Left lung (tissue), 10 donors: ENCODE data around the gene ADAMTSL5. TPM values are rescaled to one million over a fixed set of nuclear protein-coding genes. Genes with fewer than 3 reads are reported as not detected.

Source experiments
- ATAC-seq: fragments of 200-7000 bp; cut with Tn5 transposase; one replicate; pipeline ENCODE4 v1.9.1; 2020; ENCODE audit warnings: moderate library complexity
- DNase-seq, 4 donors: peaks; one replicate each; pipeline ENCODE4 v3.0.0-alpha.2; 2013 to 2020
- H3K27ac ChIP-seq, 2 donors: fragments of 200-600 bp; sonication (generic) in 1 of 2; one replicate each; pipeline versions ENCODE4 v1.5.0 to v1.8.0; 2020 to 2021
- H3K27me3 ChIP-seq, 2 donors: fragments of 200-600 bp; sonication (generic) in 1 of 2; one replicate each; pipeline versions ENCODE4 v1.5.0 to v1.8.0; 2020 to 2021
- H3K36me3 ChIP-seq, 2 donors: fragments of 200-600 bp; sonication (generic) in 1 of 2; one replicate each; pipeline versions ENCODE4 v1.5.0 to v1.8.0; 2020 to 2021
- H3K4me1 ChIP-seq, 2 donors: fragments of 200-600 bp; one replicate each; pipeline ENCODE4 v1.8.0; 2021
- H3K4me3 ChIP-seq, 2 donors: fragments of 200-600 bp; sonication (generic) in 1 of 2; one replicate each; pipeline versions ENCODE4 v1.5.0 to v1.8.0; 2020 to 2021; ENCODE audit warnings: mild to moderate bottlenecking in 1 of 2
- H3K9me3 ChIP-seq, 2 donors: fragments of 200-600 bp; sonication (generic) in 1 of 2; one replicate each; pipeline versions ENCODE4 v1.5.0 to v1.8.0; 2020 to 2021
- intact Hi-C, 2 donors: fragments of 100-400 bp; cut with DNase I; formaldehyde crosslinking; loops; one replicate each; pipeline versions ENCODE4 v1.11.2 to v1.14.2; 2022
- polyA plus RNA-seq, 6 donors: library from polyadenylated mRNA; unstranded; fragments of 120-200 nt; gene quantifications; one replicate each; pipeline ENCODE4 v1.2.1, GENCODE V29; 2013; ENCODE audit not compliant: insufficient read length in 6 of 6
- total RNA-seq, 2 donors: library from RNA; stranded (reverse); fragmentation: NEBNext Ultra II Directional; extraction: Animal tissue kit (Norgen Biotek cat#: 25700); gene quantifications; one replicate each; pipeline ENCODE4 v1.2.1, GENCODE V29; 2021
- TF ChIP-seq, protein P1 (sequence below), 2 donors: fragments of 200-600 bp; sonication (generic) in 1 of 2; IDR thresholded peaks; one replicate each; pipeline versions ENCODE4 v1.5.0 to v1.8.0; 2021; ENCODE audit warnings: antibody characterized with exemption in 2 of 2
- donor health status: DM: no; HTN: yes; CAD: no.
- donor health status: DM: no; HTN: no; CAD: no.

Gene ADAMTSL5
- total and polyA plus RNA-seq, 8 donors = 0.32 to 5.3 (median 0.60) TPM

DNA sequence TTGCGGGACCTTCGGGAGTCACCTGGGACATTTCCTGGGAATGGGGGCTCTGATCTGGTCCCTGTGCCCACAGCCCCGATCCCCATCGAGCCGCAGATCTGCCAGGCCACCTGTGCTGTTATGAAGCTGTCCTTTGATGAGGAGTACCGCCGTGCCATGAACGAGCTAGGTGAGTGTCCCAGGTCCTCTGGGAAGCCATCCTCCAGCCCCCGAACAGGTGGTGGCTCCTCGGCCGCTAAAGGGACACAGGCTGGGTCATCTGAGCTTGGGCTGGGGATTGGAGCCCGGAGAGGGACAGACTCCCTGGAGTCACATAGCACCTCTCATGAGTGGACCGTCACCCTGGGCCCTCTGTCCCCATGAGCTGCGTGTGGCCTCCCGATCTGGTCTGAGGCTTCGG, 54.9 kb downstream of the ADAMTSL5 start:
- peaks cover 46 to 66% of the 10 kb centered on the region in 2 donors for H3K27me3 ChIP-seq
- TF ChIP-seq, protein P1, sequence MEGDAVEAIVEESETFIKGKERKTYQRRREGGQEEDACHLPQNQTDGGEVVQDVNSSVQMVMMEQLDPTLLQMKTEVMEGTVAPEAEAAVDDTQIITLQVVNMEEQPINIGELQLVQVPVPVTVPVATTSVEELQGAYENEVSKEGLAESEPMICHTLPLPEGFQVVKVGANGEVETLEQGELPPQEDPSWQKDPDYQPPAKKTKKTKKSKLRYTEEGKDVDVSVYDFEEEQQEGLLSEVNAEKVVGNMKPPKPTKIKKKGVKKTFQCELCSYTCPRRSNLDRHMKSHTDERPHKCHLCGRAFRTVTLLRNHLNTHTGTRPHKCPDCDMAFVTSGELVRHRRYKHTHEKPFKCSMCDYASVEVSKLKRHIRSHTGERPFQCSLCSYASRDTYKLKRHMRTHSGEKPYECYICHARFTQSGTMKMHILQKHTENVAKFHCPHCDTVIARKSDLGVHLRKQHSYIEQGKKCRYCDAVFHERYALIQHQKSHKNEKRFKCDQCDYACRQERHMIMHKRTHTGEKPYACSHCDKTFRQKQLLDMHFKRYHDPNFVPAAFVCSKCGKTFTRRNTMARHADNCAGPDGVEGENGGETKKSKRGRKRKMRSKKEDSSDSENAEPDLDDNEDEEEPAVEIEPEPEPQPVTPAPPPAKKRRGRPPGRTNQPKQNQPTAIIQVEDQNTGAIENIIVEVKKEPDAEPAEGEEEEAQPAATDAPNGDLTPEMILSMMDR (IDR thresholded peaks at IDR 0.05) = no peak
- peaks cover 0 to 14% of the 10 kb centered on the region in 2 donors for H3K36me3 ChIP-seq
- ATAC-seq = no peak
- H3K27ac ChIP-seq = no peak overlapping the region
- intact Hi-C loops = no loop called here
- no peak for DNase-seq
- no peak overlapping the region for H3K4me3 ChIP-seq
- peaks cover 0 to 23% of the 10 kb centered on the region in 2 donors for H3K4me1 ChIP-seq
- H3K9me3 ChIP-seq = no peaks in the 10 kb centered on the region

DNA sequence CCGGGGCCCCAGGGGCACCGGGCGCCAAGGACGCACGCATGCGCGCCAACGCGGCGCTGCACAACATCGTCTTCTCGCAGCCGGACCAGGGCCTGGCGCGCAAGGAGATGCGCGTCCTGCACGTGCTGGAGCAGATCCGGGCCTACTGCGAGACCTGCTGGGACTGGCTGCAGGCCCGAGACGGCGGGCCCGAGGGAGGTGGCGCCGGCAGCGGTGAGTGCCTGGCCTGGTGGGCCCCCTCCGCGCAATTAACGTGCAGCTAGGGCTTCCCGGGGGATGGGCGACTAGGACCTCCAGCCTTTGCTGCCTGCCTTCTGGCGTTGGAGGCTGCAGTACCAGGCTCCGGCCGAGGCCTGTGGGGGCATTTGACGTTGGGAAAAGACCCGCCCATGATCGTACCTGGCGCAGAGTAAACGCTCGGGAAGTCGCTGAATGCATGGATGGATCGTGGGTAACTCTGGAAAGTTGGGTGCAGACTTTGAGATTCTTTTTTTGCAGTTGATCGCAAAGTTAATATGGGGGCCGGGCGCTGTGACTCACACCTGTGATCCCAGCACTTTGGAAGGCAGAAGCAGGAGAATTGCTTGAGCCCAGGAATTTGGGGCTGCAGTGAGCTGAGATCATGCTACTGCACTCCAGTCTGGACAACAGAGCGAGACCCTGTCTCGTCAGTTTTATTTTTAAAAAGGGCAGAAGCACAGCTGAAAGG, 55.6 kb downstream of the ADAMTSL5 start:
- TF ChIP-seq, protein P1 (IDR thresholded peaks at IDR 0.05) = no peak
- Histone ChIP-seq H3K36me3 (peaks cover 0 to 14% of the 10 kb centered on the region in 2 donors), H3K9me3 (no peaks in the 10 kb centered on the region), H3K27me3 (peaks cover 53 to 73% of the 10 kb centered on the region in 2 donors), H3K4me1 (peaks cover 0 to 23% of the 10 kb centered on the region in 2 donors), H3K4me3 (no peak overlapping the region), H3K27ac (no peak overlapping the region)
- DNase-seq (no peak), ATAC-seq (no peak)
- intact Hi-C loops = no loop called here

DNA sequence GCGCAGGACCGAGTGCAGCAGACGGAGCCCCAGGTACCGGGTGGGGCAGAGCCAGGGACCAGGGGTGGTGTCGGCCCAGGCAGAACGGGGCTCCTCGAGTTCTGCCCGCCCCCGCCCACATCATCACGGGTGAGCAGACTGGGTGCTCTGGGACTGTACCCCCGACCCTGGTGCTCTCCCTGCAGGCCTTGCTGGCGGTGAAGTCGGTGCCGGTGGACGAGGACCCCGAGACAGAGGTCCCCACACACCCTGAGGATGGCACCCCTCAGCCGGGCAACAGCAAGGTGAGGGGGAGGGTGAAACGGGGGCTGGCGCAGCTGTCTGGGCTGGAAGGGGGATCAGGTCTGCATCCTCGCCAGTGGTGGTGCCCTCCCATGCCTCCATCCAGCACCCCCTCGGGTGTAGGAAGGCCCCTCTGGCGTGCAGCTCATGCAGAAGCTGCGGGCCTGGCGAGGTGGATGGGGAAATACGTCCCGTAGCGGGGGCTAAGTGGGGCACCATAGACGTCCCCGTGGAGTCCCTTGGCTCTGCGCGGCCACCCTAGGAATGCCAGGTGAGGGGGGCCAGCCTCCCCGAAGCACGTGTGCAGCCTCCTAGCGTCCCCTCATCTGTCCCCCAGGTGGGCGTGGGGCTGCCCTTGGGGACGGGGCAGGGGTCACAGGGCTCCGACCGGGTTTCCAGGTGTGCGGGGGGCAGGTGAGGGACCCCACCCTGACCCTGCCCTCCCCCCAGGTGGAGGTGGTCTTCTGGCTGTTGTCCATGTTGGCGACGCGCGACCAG, 56.5 kb downstream of the ADAMTSL5 start:
- intact Hi-C loops = no loop called here
- H3K4me3 ChIP-seq = no peak overlapping the region
- H3K9me3 ChIP-seq = no peaks in the 10 kb centered on the region
- DNase-seq (no peak), ATAC-seq (no peak)
- TF ChIP-seq, protein P1 (IDR thresholded peaks at IDR 0.05) = no peak
- no peak overlapping the region for H3K27ac ChIP-seq
- H3K36me3 ChIP-seq = peaks cover 0 to 14% of the 10 kb centered on the region in 2 donors
- peaks cover 62 to 82% of the 10 kb centered on the region in 2 donors for H3K27me3 ChIP-seq
- peaks cover 0 to 23% of the 10 kb centered on the region in 2 donors for H3K4me1 ChIP-seq

DNA sequence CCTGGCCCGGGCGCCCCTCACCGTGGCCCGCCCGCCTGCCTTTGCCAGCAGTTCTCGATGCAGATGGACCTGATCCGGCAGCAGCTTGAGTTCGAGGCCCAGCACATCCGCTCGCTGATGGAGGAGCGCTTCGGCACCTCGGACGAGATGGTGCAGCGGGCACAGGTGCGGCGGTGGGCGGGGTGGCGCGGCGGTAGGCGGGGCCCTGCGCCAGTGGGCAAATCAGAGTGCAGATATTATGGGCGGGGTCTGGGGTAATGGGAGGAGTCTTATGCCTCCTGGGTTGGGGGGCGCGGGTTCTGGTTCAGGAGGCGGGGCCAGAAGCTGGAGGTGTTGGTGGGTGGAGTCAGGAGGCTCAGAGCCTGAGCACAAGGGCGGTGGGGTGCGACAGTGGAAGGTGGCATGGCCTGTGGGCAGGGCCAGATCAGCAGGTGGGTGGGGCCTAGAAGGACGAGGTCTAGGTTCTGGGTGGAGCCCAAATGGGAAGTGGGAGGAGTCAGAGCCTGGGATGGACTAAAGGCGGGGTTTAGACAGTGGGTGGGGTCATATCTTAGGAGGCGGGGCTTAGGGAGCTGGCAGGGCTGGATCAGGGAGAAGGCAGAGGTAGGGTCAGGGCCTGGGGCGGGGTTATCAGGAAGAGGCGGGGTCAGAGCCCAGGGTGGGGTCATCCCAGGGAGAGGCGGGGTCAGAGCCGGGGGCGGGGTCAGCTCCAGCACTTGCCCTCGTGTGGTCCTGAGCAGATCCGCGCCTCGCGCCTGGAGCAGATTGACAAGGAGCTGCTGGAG, 57.3 kb downstream of the ADAMTSL5 start:
- peak in 1 of 4 donors; percentile 72 for DNase-seq
- ATAC-seq = peak; percentile 56

More for the DNA sequence above, 57.3 kb downstream of the ADAMTSL5 start:
- peaks cover 0 to 23% of the 10 kb centered on the region in 2 donors for H3K4me1 ChIP-seq
- H3K4me3 ChIP-seq = no peak overlapping the region
- no peaks in the 10 kb centered on the region for H3K9me3 ChIP-seq
- TF ChIP-seq, protein P1 (IDR thresholded peaks at IDR 0.05) = no peak
- peaks cover 0 to 7% of the 10 kb centered on the region in 2 donors for H3K36me3 ChIP-seq
- no peak overlapping the region for H3K27ac ChIP-seq
- intact Hi-C loops = no loop called here
- peaks cover 70 to 90% of the 10 kb centered on the region in 2 donors for H3K27me3 ChIP-seq

Other genes with a start within 250 kb of the ADAMTSL5 start
- gene CIRBP, start 243.7 kb downstream of the ADAMTSL5 start, total RNA-seq = 100 to 1,000 TPM; 220 to 235 TPM
- gene CIRBP, start 243.7 kb downstream of the ADAMTSL5 start, polyA plus RNA-seq = 1,000 to 10,000 TPM in 3 of 6 donors, 100 to 1,000 TPM in 3; 873 to 1,079 (median 988) TPM
- gene FAM174C, start 237.5 kb downstream of the ADAMTSL5 start, total RNA-seq = 10 to 100 TPM; 48.0 to 58.7 TPM
- gene FAM174C, start 237.5 kb downstream of the ADAMTSL5 start, polyA plus RNA-seq = 10 to 100 TPM; 10.6 to 22.2 (median 17.2) TPM
- under 1 TPM in 1 of 2 donors, not detected in 1; 0.52 TPM for gene EFNA2, start 227.1 kb downstream of the ADAMTSL5 start, total RNA-seq
- gene EFNA2, start 227.1 kb downstream of the ADAMTSL5 start, polyA plus RNA-seq = 1 to 10 TPM in 3 of 6 donors, under 1 TPM in 3; 0.48 to 2.0 (median 1.1) TPM
- 10 to 100 TPM; 84.4 to 85.4 TPM for gene NDUFS7, start 129.1 kb downstream of the ADAMTSL5 start, total RNA-seq
- 10 to 100 TPM; 30.3 to 50.6 (median 36.6) TPM for gene NDUFS7, start 129.1 kb downstream of the ADAMTSL5 start, polyA plus RNA-seq
- 10 to 100 TPM in 1 of 2 donors, 1 to 10 TPM in 1; 5.9 to 19.2 TPM for gene GAMT, start 111.5 kb downstream of the ADAMTSL5 start, total RNA-seq
- gene GAMT, start 111.5 kb downstream of the ADAMTSL5 start, polyA plus RNA-seq = 10 to 100 TPM; 19.4 to 26.1 (median 24.3) TPM
- gene DAZAP1, start 105.4 kb downstream of the ADAMTSL5 start, total RNA-seq = 100 to 1,000 TPM in 1 of 2 donors, 10 to 100 TPM in 1; 87.6 to 132 TPM
- 100 to 1,000 TPM in 1 of 6 donors, 10 to 100 TPM in 5; 86.4 to 108 (median 93.7) TPM for gene DAZAP1, start 105.4 kb downstream of the ADAMTSL5 start, polyA plus RNA-seq
- 100 to 1,000 TPM; 942 to 951 TPM for gene RPS15, start 74.6 kb downstream of the ADAMTSL5 start, total RNA-seq
- gene RPS15, start 74.6 kb downstream of the ADAMTSL5 start, polyA plus RNA-seq = 100 to 1,000 TPM; 673 to 987 (median 817) TPM
- gene APC2, start 62.9 kb downstream of the ADAMTSL5 start, total RNA-seq = under 1 TPM; 0.06 to 0.10 TPM
- 1 to 10 TPM in 3 of 6 donors, under 1 TPM in 3; 0.42 to 1.4 (median 0.91) TPM for gene APC2, start 62.9 kb downstream of the ADAMTSL5 start, polyA plus RNA-seq
- gene C19orf25, start 33.8 kb downstream of the ADAMTSL5 start, total RNA-seq = 10 to 100 TPM; 31.1 to 32.2 TPM
- gene C19orf25, start 33.8 kb downstream of the ADAMTSL5 start, polyA plus RNA-seq = 10 to 100 TPM; 17.7 to 27.8 (median 22.8) TPM
- 1 to 10 TPM; 1.9 to 3.2 TPM for gene PCSK4, start 22.7 kb downstream of the ADAMTSL5 start, total RNA-seq
- 1 to 10 TPM; 3.4 to 6.1 (median 4.3) TPM for gene PCSK4, start 22.7 kb downstream of the ADAMTSL5 start, polyA plus RNA-seq
- 1 to 10 TPM; 1.6 to 2.0 TPM for gene REEP6, start 21.8 kb downstream of the ADAMTSL5 start, total RNA-seq
- gene REEP6, start 21.8 kb downstream of the ADAMTSL5 start, polyA plus RNA-seq = 1 to 10 TPM; 3.1 to 5.9 (median 3.8) TPM
- gene PLK5, start 11.1 kb upstream of the ADAMTSL5 start, total RNA-seq = not detected
- under 1 TPM; 0.09 to 0.32 (median 0.18) TPM for gene PLK5, start 11.1 kb upstream of the ADAMTSL5 start, polyA plus RNA-seq
- 10 to 100 TPM; 25.2 to 42.6 TPM for gene MEX3D, start 55.3 kb upstream of the ADAMTSL5 start, total RNA-seq
- 10 to 100 TPM; 15.8 to 34.1 (median 26.1) TPM for gene MEX3D, start 55.3 kb upstream of the ADAMTSL5 start, polyA plus RNA-seq
- 10 to 100 TPM; 64.7 to 91.9 TPM for gene MBD3, start 79.8 kb upstream of the ADAMTSL5 start, total RNA-seq
- 10 to 100 TPM; 40.4 to 70.7 (median 54.4) TPM for gene MBD3, start 79.8 kb upstream of the ADAMTSL5 start, polyA plus RNA-seq
- 100 to 1,000 TPM; 200 to 232 TPM for gene UQCR11, start 92.4 kb upstream of the ADAMTSL5 start, total RNA-seq
- 100 to 1,000 TPM in 1 of 6 donors, 10 to 100 TPM in 5; 60.4 to 103 (median 79.5) TPM for gene UQCR11, start 92.4 kb upstream of the ADAMTSL5 start, polyA plus RNA-seq
- gene TCF3, start 139.6 kb upstream of the ADAMTSL5 start, total RNA-seq = 10 to 100 TPM; 57.9 to 67.1 TPM
- 100 to 1,000 TPM; 103 to 149 (median 128) TPM for gene TCF3, start 139.6 kb upstream of the ADAMTSL5 start, polyA plus RNA-seq
- not detected for gene ONECUT3, start 240.5 kb upstream of the ADAMTSL5 start, total RNA-seq
- gene ONECUT3, start 240.5 kb upstream of the ADAMTSL5 start, polyA plus RNA-seq = under 1 TPM; 0.06 to 0.08 (median 0.07) TPM